BJ (cell line): Measurements from ENCODE around the gene CFAP43. TPM values are rescaled to one million over a fixed set of nuclear protein-coding genes. Genes with fewer than 3 reads are reported as not detected.
A peak's percentile ranks its signal among the peaks of the same experiment; 100 is the strongest.

ENCODE experiments used
- CTCF ChIA-PET: fragments of 350-600 bp; formaldehyde crosslinking; extraction: SDS; loops from one replicate; lab custom pipeline; 2021; ENCODE audit warnings: antibody characterized with exemption, inconsistent platforms; lab: Yijun Ruan, JAX
- POLR2A ChIA-PET: fragments of 300-600 bp; sonication (Branson Sonifier 250); formaldehyde crosslinking; extraction: SDS; loops from one replicate; lab custom pipeline; 2021; ENCODE audit warnings: antibody characterized with exemption; lab: Charles Lee
- DNase-seq: peaks from one replicate; pipeline ENCODE4 v3.0.0-alpha.2; 2011; ENCODE audit warnings: low read depth
- H3K27me3 ChIP-seq: 2 replicates; pipeline ENCODE4 v1.6.0; 2011; ENCODE audit warnings: low read length; ENCODE audit not compliant: control insufficient read depth, insufficient read depth
- H3K36me3 ChIP-seq: 2 replicates; pipeline ENCODE4 v1.5.1; 2011; ENCODE audit warnings: low read length; ENCODE audit not compliant: control insufficient read depth, insufficient read depth
- H3K4me3 ChIP-seq: 2 replicates; pipeline ENCODE4 v1.5.1; 2011; ENCODE audit warnings: low read depth, mild to moderate bottlenecking, control low read depth, low read length
- polyA plus RNA-seq: library from polyadenylated mRNA; depleted of rRNA; stranded (reverse); fragments of >200 nt; gene quantifications from 2 replicates; pipeline ENCODE4 v1.2.3, GENCODE V29; 2011
- TF ChIP-seq, protein P1 (sequence below): IDR thresholded peaks from 2 replicates; pipeline ENCODE4 v1.5.1; 2011; ENCODE audit warnings: low read depth, mild to moderate bottlenecking, control low read depth, inconsistent platforms, low read length, moderate library complexity; ENCODE audit not compliant: insufficient read depth

Gene CFAP43
- polyA plus RNA-seq, 1 experiment: 0.05 TPM

DNA sequence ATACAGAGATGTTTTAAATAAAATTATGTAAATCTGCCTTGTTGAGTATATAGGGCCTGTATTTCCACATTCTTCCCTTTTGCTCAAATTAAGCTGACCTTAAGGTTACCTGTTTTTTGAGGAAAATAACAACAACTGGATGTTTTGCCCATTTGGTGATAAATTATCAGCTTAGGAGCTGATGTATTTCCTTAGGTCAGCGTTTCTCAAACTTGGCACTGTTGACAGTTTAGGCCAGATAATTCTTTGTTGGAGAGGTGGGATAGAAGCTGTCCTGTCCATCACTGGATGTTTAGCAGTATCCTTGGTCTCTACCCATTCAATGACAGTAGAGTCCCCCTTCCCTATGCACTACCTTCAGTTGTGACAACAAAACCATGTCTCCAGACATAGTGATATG lies 44.0 kb upstream of the CFAP43 start:
- DNase-seq: no peak
- ChIA-PET CTCF (interaction anchor here (0.6 to 9.2 kb wide), 11 partner anchors 12 to 80 kb away, joined by 4 to 154 read pairs (median 11); partner anchors contain the start of genes CFAP58 and GSTO1), POLR2A (no interaction called here)
- H3K4me3 ChIP-seq: no peak overlapping the region
- TF ChIP-seq, protein P1, sequence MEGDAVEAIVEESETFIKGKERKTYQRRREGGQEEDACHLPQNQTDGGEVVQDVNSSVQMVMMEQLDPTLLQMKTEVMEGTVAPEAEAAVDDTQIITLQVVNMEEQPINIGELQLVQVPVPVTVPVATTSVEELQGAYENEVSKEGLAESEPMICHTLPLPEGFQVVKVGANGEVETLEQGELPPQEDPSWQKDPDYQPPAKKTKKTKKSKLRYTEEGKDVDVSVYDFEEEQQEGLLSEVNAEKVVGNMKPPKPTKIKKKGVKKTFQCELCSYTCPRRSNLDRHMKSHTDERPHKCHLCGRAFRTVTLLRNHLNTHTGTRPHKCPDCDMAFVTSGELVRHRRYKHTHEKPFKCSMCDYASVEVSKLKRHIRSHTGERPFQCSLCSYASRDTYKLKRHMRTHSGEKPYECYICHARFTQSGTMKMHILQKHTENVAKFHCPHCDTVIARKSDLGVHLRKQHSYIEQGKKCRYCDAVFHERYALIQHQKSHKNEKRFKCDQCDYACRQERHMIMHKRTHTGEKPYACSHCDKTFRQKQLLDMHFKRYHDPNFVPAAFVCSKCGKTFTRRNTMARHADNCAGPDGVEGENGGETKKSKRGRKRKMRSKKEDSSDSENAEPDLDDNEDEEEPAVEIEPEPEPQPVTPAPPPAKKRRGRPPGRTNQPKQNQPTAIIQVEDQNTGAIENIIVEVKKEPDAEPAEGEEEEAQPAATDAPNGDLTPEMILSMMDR: no peak
- no peaks in the 10 kb centered on the region for H3K27me3 ChIP-seq
- H3K36me3 ChIP-seq: no peaks in the 10 kb centered on the region

DNA sequence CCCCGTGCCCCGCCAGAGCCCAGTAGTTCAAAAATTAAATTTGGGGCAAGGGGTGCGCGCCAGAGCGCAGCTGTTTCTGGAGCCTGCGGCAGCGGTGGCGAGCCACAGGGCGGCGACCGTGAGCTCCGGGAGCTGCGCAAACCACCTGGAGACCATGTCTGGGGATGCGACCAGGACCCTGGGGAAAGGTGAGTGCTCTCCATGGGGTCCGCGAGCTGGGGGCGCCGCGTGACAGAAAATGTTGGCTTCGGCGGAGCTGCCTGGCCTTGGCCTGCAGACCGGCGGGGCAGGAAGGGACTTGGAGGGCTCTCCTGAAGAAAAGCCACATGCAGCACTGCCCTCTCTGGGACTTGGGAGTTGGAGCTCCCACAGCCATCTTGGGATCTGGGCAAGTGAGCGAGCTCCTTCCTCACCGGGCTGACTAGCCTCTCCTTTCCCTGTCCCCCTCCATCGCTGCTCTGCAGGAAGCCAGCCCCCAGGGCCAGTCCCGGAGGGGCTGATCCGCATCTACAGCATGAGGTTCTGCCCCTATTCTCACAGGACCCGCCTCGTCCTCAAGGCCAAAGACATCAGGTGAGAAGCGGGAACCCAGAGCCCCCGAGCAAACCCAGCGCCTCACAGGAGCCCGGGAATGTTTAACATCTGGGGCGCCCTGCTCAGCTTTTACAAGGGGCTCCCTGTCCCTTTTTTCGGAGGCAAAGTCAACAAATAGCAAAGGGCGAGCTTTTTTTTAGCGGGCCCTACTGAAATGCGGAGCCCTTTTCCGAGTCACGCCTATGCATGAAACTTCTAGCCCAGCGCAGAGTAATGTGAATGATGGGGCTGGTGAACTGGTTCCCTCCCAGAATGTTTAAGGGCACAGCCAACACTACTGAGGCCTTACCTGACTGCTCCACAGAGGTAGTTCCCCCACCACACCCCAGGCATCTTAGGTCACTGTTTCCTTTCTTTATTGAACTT lies 42.9 kb upstream of the CFAP43 start:
- ChIA-PET CTCF (interaction anchor here (0.7 to 9.2 kb wide), 24 partner anchors 10 to 387 kb away, joined by 3 to 154 read pairs (median 6); partner anchors contain the start of genes CFAP58 and GSTO1), POLR2A (interaction anchor here (0.6 to 1.2 kb wide), 2 partner anchors 63 to 497 kb away, joined by 3 to 4 read pairs; partner anchors contain the start of gene ITPRIP)
- TF ChIP-seq, protein P1: peak; percentile 97
- no peaks in the 10 kb centered on the region for H3K36me3 ChIP-seq
- H3K4me3 ChIP-seq: peak overlapping the region; percentile 29
- H3K27me3 ChIP-seq: no peaks in the 10 kb centered on the region
- DNase-seq: no peak

- ChIA-PET CTCF (interaction anchor here (0.7 to 9.2 kb wide), 22 partner anchors 9 to 240 kb away, joined by 3 to 154 read pairs (median 6); partner anchors contain the start of genes CFAP58 and GSTO1), POLR2A (interaction anchor here (1.2 kb wide), 1 partner anchor 64 kb away, joined by 4 read pairs; the partner anchor contains the start of gene ITPRIP)
- Histone ChIP-seq H3K36me3 (no peaks in the 10 kb centered on the region), H3K27me3 (no peaks in the 10 kb centered on the region), H3K4me3 (no peak overlapping the region)
- no peak for DNase-seq
- TF ChIP-seq, protein P1: no peak
These were observed 41.9 kb upstream of the CFAP43 start for GRCh38 chr10:104273899-104274575.

- H3K27me3 ChIP-seq: no peaks in the 10 kb centered on the region
- no peak overlapping the region for H3K4me3 ChIP-seq
- no peak for DNase-seq
- ChIA-PET POLR2A (no interaction called here), CTCF (interaction anchor here (0.8 to 9.2 kb wide), 12 partner anchors 10 to 80 kb away, joined by 3 to 154 read pairs (median 13); partner anchors contain the start of genes CFAP58 and GSTO1)
- no peaks in the 10 kb centered on the region for H3K36me3 ChIP-seq
- TF ChIP-seq, protein P1: no peak
These were observed 41.1 kb upstream of the CFAP43 start for GRCh38 chr10:104273286-104273685.
